HG03196 (cell line): Measurements from ENCODE around the gene APBB2.
"Not testable (repeated sequence)": the region's sequence is repeated elsewhere in the genome, so short reads cannot be mapped to it uniquely, and the experiment has no call there.

Source experiments
- ATAC-seq: cut with Tn5 transposase; IDR thresholded peaks from one replicate; pipeline ENCODE4 v1.9.1; 2021; ENCODE audit not compliant: unreplicated experiment

Gene APBB2

DNA sequence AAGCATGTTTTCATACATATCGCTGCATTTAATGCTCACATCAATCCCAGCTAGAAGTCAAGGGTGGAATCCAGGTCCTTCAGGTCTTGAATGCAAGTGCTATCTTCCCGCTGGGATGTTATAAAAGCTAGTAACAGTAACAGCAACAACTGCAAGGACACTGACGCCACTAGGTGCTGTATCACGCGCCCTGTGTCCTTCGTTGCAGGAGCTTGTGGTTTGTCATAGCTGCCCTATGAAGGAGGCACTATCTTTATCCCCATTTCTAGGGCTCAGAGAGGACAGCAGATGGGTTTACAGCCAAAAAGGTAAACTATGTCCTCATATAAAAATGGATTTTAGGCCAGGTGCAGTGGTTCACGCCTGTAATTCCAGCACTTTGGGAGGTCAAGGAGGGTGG is 261.7 kb downstream of the APBB2 start:
- ATAC-seq = no peak

DNA sequence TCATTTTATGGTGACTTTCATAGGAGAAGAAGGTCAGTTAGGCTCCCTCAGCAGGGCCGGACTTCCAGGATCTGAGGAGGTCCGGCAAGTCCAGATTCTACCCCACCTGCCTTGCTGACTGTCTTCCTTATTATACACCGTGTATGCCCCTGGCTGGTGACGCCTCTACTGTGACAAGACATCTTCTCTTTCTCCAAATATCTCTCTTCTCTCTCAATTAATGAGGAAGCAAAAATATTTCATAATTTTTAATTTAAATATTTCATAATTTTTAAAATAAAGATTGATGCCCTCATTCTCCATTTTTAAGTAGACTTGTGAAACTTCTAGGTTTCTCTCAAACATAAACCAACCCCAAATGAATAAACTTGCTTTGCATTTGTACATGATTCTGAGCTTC is 262.1 kb downstream of the APBB2 start:
- no peak for ATAC-seq

DNA sequence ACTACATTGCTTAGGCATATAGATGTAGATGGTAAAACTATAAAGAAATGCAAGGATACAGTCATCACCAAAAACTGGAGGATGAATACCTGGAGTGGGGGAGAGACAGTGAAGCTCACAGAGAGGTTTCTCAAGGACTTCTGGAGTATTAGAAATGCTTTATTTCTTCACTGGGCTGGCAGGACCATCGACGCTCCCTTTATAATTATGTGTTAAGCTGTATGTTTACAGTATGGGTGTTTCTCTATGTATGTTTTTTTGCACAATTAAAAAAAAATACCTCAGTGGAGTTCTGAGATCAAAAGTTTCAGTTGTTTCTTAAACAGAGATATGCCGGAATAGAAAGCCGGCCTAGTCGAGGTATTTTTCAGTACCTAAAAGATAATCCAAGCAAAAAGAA is 263.3 kb downstream of the APBB2 start:
- ATAC-seq = no peak

DNA sequence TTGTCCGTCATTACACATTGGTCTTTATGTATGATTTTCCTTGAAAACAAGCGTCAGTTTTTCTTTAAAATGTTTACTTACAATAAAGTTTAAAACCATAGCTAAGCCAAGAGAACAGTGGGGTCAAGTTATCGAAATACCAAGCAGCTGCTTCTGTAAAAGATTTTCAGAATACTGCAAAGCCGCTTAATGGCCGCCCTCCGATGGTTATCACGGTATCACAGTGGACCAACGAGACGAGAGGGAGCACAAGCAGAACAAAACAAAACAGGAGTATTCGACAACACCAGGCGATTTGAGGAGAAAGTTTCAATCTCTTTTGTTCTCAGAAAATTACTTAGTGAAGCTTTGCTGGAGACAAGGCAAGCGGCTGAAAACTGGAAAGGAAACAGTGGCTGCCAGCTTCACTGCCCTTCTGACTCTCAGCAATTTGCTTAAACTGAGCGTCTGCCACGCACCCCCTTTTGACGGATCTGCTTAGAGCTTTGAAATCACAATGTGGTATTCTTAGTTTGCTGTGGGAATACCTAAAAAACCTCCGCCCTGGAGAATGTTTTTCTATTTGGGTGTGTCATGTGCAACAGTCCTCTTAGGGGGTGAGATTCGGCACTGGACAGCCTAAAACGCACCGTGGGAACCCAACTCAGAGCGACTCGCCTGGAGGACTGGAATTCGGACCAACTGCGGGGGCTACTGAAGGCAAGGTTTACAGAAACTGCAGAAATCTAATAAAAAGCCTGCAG is 264.8 kb downstream of the APBB2 start:
- no peak for ATAC-seq

DNA sequence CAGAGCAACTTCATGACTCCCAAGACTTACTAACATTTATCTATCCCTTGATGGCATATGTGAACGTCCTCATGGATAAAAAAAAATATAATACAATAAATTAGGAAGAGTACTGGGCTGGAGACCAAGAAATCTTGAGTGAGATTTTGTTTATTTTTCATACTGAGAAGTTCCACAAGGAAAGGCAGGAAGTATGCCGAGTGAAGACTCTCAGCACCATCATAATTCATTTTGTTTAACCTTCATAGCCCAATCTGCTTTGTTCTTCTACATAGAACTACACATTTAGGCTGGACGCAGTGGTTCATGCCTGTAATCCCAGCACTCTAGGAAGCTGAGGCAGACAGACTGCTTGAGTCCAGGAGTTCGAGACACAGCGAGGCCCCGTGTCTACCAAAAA is 266.3 kb downstream of the APBB2 start:
- ATAC-seq = no peak

DNA sequence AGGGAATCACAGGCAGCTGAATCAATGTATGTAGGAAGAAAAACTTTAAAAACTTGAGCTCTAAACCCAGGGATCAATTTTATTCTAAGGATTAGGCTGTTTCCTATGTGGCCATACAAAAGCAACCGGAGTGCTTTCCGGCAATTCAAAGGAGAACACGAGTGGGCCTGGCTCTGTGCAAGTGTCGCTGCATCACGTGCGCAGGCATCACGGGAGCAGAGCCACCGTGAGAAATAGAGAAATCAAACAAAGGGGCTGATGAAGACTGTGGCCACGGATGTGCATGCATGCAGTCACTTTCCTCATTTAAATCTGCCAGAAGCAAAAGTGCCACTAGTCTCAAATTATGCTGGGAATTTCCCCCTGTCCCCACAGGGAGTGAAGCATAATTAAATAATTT is 267.7 kb downstream of the APBB2 start:
- ATAC-seq = no peak

- ATAC-seq = no peak
These were observed 273.6 kb downstream of the APBB2 start for GRCh38 chr4:40940756-40941155.

DNA sequence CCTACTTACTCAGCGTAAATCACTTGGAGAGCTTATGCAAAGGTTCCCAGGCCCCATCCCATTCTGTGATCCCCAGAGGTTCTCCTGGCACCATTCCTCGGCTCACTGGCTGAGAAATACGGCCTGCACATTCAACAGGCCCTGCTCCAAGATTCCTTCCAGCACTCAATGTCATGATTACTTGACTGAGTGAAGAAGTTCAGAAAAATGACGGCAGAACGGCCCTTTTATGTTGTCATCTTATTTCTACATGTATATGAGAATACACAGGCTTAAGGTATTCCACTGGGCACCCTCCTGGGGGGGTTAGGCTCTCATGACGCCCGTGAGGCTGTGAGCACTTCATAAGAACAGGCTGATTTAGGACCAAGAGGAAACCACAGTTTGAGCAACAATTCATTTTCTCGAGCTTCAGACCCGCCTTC is 274.0 kb downstream of the APBB2 start:
- no peak for ATAC-seq

DNA sequence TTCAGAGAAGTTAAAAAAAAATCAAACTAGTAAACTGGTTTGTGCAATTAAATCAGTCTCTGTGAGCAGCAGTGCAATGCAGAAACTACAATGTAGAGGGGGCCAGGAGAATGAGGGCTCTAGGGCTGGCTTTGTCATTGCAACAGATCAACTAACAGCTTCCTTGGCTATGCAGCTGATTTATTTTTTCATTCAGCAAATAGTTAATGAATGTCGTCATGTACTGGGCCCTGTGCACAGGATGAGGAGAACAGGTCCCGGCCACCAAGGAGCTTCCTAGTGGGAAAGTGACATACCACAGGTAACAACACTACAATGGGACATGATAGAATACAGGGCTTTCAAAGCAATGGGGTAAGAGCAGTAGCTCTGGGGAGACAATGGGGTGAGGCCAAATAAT is 274.5 kb downstream of the APBB2 start:
- no peak for ATAC-seq

DNA sequence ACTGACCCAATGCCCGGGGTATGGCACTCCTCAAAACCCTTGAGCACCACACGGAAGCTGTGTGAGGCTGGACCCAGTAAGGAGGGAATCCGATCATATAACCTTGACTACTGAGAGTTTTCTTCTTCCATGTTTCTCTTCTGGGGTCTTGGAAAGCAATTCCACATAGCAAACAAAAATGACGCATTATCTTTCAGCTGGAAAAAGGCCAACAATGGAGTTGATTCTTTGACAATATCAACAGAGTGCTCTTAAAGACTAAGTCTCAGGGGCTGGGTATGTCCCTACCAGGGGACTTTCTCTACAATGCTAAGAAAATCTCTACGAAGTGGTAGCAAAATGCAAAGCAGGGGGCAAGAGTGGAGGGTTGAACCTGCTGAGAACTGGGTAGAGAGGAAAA is 276.0 kb downstream of the APBB2 start:
- ATAC-seq = no peak

GRCh38 chr4:40937140-40937725 is 277.1 kb downstream of the APBB2 start:
- no peak for ATAC-seq

- no peak for ATAC-seq
These were observed 279.7 kb downstream of the APBB2 start for GRCh38 chr4:40934676-40935075.

- ATAC-seq = no peak
These were observed 280.9 kb downstream of the APBB2 start for GRCh38 chr4:40933272-40934053.

DNA sequence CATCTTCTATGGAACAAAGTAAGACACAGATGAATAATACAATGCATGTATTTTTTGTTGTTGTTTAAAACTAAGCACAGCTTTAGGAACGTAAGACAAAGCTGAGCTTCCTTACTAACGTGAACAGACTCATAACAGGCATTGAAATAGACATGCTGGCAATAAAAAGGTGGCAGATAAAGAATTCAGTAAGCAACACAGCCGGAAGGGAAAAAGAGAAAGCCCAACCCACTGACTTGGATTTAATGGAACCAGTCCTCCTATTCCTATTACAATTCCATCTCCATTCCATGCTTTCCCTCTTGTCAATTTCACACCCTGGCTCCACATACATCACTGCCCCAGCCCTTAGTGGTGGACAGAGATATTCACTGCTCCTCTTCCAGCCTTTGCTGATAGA is 282.5 kb downstream of the APBB2 start:
- no peak for ATAC-seq

DNA sequence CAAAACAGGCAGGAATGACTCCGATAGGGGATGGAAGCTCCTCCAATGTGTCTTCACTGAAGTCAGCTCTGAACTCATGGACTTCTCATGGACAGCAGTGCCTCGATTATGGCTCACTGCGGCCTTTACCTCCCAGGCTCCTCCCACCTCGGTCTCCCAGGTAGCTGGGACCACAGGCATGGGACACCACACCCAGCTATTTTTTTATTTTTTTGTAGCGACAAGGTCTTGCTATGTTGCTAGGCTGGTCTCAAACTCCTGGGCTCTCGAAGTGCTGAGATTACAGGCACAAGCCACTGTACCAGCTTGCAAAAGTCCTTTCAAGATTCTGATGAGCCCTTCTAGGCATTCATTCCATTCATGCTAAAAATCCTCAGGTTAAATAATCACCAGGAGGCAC is 283.1 kb downstream of the APBB2 start:
- ATAC-seq = no peak

GRCh38 chr4:40927074-40927473 is 287.3 kb downstream of the APBB2 start:
- ATAC-seq = no peak

DNA sequence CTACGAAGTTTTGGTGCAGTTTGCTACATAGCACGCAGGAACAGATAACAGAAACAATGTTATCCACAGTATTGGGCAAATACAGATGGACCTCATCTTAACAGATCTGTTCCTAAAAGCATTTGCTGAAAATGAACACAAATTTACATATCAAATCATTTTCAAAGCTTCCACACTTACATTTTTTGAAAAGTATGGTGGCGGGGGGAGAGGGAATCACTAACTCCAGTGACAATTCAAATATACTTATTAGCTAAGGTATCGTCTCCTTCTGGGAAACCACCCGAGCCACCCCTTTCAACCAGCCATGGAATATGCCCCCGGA is 289.6 kb downstream of the APBB2 start:
- ATAC-seq = no peak

GRCh38 chr4:40924096-40924792 is 290.1 kb downstream of the APBB2 start:
- no peak for ATAC-seq

DNA sequence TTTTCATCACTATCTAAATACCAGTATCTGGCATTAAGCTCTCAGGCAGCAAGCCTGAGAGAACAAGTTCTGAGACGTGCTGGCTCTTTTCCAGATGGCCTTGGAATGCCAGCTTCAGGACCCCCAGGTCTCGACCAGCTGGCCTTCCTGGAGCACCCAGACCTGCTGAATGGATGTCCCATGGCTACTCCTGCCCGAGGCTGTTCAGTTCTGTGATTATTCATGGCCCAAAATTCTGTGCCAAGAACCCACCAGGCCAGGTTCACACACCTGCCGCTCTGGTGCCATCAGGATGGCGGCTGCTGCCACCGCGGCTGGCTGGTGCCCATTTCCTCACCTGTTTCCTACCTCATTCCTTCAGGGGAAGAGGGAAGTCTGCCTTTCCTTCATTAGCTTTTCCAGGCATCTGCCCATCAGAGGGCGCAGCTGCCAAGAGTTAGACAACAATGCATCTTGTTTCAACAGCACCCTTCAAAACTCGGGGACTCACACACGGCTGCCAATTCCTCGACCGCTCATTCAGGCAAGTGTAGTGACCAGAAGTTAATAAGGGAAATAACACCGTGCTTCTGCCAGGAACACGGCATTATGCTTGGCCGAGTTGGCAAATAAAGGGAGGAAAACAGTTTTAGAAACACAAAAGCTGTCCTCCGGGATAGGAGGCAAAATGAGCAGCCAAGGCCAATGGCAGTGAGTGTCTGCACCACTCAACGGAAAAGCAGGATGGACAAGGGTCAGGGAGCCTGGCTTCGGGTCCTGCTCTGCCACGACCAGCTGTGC is 290.8 kb downstream of the APBB2 start:
- no peak for ATAC-seq

DNA sequence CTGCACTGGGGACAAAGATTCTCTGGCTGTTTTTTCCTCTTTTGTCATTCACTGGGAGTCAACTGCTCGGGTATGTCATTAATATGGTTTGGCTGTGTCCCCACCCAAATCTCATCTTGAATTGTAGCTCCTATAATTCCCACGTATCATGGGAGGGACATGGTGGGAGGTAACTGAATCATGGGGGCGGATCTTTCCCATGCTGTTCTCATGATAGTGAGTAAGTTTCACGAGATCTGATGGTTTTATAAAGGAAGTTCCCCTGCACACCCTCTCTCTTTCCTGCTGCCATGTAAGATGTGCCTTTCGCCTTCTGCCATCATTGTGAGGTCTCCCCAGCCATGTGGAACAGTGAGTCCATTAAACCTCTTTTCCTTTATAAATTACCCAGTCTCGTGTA is 294.4 kb downstream of the APBB2 start:
- ATAC-seq = not testable (repeated sequence)

GRCh38 chr4:40918330-40918729 is 296.0 kb downstream of the APBB2 start:
- ATAC-seq = no peak
